HG03439 (cell line): ENCODE measurements around the gene PDE1C.
"Not testable (repeated sequence)": the region's sequence is repeated elsewhere in the genome, so short reads cannot be mapped to it uniquely, and the experiment has no call there.

Source experiments
- ATAC-seq: cut with Tn5 transposase; IDR thresholded peaks from one replicate; pipeline ENCODE4 v1.9.1; 2021; ENCODE audit warnings: mild to moderate bottlenecking, moderate library complexity; ENCODE audit not compliant: unreplicated experiment

Gene PDE1C

GRCh38 chr7:32045228-32045627 lies 25.0 kb downstream of the PDE1C start:
- ATAC-seq: no peak

DNA sequence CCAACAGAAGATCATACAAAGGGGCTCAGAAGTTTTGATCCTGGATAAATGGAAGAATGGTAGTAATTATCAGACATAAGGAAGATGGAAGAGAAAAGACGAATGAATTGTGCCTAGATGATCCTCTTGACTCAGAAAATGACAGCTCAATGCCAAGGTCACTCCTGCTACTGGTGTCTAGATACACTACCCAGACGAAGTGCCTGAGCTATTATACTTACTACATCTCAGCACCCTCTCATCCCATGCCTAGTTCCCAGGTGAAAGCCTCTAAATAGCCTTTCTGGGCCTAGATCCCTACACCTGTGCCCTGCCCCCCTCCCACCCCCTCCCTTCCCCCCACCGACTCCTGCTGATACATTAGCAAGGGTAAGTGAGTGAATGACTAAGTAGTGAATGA lies 25.5 kb downstream of the PDE1C start:
- ATAC-seq: no peak

DNA sequence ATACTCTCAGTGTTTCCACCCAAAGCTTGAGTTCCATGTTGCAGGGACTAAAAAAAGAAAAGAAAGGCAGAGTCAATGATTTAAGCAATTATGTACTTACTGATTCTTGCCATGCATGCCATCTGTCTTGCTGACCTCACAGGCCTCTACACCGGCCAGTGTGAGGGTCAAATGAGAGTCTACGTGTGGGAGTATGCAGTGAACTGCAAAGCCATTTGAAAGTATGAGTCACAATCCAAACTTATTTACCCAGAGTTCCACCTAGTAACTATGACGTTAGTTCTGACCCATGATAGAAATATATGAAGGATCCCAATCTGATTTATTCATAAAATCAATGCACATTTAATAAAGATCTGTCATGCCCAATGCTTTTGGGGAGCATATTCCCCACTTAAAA lies 26.5 kb downstream of the PDE1C start:
- ATAC-seq: peak; percentile 84

- no peak for ATAC-seq
Measured at GRCh38 chr7:32042900-32043299, 27.3 kb downstream of the PDE1C start.

GRCh38 chr7:32039000-32039756 lies 31.0 kb downstream of the PDE1C start:
- ATAC-seq: no peak

GRCh38 chr7:32037650-32038198 lies 32.5 kb downstream of the PDE1C start:
- ATAC-seq: peak; percentile 92

DNA sequence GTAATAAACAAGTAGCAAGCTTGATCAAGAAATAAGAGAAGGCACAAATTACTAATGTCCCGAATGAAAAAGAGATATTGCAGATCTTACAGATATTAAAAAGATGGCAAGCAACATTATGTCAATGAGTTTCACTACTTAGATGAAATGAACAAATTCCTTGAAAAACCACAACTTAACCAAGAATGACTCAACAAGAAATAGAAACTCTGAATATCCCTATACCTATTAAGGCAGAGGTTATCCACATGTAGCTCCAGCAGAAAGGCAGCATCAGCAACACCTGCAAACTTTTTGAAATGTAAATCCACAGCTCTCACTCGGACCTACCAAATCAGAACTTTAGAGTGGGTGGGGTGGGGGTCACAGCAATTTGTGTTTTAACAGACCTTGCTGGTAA lies 33.6 kb downstream of the PDE1C start:
- peak; percentile 41 for ATAC-seq

DNA sequence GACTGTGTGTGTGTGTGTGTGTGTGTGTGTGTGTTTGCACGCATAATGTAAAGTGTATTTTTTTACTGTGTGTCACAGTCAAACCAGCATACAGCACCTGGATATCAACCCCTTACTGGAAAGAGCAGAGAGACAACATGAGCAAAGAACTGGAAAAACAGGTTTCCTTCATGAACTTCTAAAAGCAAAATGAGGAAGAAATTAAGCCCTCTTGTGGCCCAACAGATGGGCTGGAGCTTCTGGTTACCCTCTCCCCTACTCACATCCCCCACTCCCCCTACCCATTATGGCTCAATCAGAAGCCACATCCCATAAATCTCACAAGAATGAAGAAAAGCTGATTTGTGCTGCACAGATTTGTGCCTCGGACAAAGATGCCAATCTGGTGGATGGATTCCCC lies 36.2 kb downstream of the PDE1C start:
- no peak for ATAC-seq

- no peak for ATAC-seq
Measured at GRCh38 chr7:32033006-32033405, 37.2 kb downstream of the PDE1C start.

DNA sequence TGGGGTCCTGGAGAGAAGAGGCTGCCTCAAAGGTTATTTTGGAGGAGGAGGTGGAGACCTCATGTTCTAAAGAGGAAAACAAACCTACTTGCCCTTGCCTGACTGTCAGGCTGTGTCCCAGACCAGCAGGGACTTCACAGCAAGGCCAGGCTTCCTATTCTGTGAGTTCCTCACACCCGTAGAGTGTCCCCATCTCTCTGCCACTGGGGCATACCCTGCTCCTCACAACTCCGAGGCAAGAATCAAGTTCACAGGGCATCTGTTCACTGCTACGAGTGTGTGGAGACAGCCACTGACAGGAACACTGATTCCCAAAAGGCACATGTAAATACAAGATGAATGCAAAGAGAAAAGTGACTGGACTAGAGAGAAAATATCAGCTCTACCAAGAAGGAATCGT lies 38.0 kb downstream of the PDE1C start:
- ATAC-seq: no peak

DNA sequence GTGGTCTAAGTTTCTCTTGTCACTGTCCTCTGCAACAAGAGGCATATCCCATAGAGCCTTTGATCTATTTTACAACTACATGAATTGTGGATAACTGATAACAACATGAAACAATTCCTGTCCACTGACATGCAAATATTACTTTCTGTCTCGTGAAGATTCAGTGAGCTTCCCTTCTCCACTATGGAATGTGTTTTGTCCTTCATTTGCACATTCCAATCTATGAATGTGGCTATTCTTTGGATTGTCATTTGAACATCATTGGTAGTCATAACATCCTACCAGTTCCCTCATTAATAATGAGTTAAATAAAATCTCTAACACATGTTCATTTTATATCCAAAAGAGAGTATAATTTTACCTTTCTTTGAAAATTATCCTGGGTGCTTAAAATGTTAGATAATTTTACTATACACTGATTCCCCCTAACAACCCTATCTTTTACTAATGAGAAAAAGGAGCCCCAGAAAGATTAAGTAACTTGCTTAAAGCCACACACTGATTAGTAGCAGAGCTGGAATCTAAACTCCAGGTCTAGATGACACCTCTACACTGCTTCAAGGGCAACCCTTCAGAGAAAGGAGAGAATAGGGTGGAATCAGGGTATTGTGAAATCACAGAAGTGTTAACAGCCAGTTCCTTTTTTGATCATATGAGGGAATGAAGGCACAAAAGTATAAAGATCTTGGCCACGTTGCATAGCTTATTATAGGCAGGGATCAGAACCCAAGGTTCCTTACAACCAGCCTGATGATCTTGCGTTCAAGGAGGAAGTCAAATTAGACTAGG lies 39.1 kb downstream of the PDE1C start:
- no peak for ATAC-seq

GRCh38 chr7:32026083-32026425 lies 44.2 kb downstream of the PDE1C start:
- no peak for ATAC-seq

GRCh38 chr7:32025381-32026082 lies 44.7 kb downstream of the PDE1C start:
- ATAC-seq: no peak

DNA sequence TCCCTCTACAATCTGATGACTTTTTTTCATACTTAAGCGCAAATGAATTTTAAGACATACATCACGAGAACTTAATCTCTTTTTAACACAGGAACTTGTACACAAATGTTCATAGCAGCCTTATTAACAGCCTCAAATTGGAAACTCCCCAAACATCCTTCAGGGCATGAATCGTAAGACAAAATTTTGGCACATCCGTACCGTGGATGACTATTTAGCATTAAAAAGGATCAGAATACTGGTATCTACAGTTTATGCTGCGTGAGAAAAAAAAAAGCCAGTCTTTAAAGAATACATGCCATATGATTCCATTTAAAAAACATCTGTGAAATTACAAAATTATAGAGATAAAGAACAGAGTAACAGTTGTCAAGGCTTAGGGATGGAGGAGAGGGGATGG lies 46.8 kb downstream of the PDE1C start:
- no peak for ATAC-seq

DNA sequence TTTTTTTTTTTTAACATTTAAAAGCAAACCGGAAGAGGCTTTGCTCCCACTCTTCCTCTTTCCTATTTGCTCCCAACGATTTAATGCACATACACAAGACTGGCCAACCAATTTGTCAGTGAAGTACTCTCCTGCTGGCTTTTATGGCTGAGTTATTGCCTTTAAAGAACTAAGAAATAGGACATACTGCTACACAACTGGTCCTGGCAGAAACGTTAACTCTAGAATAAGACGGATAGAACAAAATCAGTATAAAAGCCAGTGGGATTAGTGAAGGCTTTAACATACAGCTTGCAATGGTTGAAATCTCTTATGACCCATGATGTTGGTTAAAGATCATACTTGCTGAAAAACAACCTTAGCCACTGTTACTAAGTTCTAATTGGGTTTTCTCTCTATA lies 47.2 kb downstream of the PDE1C start:
- ATAC-seq: no peak

DNA sequence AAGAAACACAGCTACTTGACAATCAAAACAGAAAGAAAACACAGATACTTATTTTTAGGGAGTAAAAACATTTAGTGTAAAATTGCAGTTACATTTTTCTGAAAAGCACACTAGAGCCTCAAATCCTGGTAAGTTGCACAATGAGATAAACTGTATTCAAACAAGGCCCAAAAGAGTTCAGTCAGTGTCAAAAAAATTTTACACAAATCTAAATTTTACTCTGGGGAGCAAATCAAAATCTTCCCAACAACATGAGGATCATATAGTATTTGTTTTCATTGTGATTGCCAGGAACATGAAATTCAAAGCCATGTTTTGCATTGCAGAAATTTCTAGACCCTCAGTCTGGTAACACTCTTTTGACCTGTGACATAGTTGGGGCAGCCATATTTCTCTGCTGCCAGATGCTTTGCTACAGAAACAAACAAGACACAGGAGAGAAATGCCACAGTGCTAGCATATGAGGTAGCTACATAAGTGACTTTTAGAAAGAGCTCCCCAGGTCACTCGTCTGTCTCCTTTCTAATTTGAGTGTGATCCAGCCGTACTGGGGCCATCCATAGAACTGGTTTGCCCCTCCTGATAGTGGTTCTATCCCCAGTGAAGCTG lies 49.6 kb downstream of the PDE1C start:
- ATAC-seq: no peak

DNA sequence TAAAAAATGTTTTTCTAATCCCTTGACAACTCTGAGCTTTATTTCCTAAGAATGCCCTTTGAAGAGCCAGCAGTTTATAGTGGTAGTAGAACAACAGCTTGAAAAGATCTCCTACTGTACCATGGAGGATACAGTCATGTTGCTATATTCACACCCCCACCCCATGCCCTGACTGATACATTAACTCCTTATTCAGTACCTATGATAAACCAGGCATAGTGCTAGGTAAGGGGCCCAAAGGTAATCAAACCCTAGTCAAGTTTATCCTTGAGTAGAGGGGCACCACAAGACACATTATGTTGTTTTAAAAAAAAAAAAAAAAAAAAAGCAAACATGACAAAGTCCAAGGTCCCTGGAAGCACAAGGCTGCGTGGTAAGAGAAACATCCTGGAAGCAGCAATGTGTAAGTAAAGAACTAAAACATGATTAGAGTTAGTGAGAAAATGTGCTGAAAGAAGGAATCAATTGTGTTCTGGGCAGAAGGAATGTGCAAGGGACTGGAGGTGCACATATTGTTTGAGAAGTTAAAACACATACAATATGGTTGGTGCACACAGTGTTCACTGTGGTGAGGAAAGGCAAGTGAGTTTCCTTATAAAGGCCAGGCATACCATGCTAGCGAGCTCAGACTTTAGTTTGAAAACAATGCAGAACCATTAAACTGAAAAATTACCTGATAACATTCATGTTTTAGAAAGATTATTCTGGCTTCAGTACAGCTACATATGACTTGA lies 51.2 kb downstream of the PDE1C start:
- ATAC-seq: no peak

GRCh38 chr7:32015133-32015532 lies 55.1 kb downstream of the PDE1C start:
- no peak for ATAC-seq

- ATAC-seq: not testable (repeated sequence)
Measured at GRCh38 chr7:32013471-32013870, 56.7 kb downstream of the PDE1C start.

DNA sequence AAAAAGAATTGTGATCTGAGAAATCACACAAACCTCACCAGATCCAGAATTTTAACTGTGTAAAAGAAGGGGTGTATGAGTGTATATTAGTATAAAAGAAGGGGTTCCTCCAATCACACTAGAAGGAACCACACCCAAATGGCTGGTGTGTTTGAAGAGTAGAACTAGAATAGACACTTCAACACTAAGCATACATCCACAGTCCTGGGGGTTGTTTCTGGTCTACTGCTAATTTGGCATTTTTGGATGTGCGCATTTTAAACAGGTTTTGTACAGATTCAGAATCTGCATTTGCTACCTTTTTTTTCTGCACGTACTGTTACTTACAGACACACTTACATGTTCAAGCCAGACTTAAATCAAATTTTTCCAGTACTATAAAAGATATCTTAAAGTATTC lies 64.6 kb downstream of the PDE1C start:
- ATAC-seq: no peak

- ATAC-seq: no peak
Measured at GRCh38 chr7:32001948-32002347, 68.3 kb downstream of the PDE1C start.
